ENCODE results near the gene RHCG.
"Not testable (repeated sequence)": the region's sequence is repeated elsewhere in the genome, so short reads cannot be mapped to it uniquely, and the experiment has no call there.

The RHCG gene

GRCh38 chr15:89475661-89476060, 20.7 kb downstream of the RHCG start:
- no peak for FAIRE-seq

GRCh38 chr15:89472785-89473256, 23.6 kb downstream of the RHCG start:
- FAIRE-seq = no peak

GRCh38 chr15:89469426-89470096, 26.8 kb downstream of the RHCG start:
- FAIRE-seq = no peak

GRCh38 chr15:89468813-89469212, 27.6 kb downstream of the RHCG start:
- not testable (repeated sequence) for FAIRE-seq

- no peak for FAIRE-seq
Observed at GRCh38 chr15:89463113-89463512, 33.3 kb downstream of the RHCG start.

GRCh38 chr15:89462198-89462912, 34.0 kb downstream of the RHCG start:
- no peak for FAIRE-seq

GRCh38 chr15:89461386-89461785, 35.0 kb downstream of the RHCG start:
- no peak for FAIRE-seq

GRCh38 chr15:89460048-89460447, 36.3 kb downstream of the RHCG start:
- no peak for FAIRE-seq

- no peak for FAIRE-seq
Observed at GRCh38 chr15:89459271-89460038, 36.9 kb downstream of the RHCG start.

- FAIRE-seq = no peak
Observed at GRCh38 chr15:89458440-89458839, 37.9 kb downstream of the RHCG start.

GRCh38 chr15:89457086-89457485, 39.3 kb downstream of the RHCG start:
- no peak for FAIRE-seq

GRCh38 chr15:89455535-89455934, 40.8 kb downstream of the RHCG start:
- no peak for FAIRE-seq

GRCh38 chr15:89452330-89452836, 44.0 kb downstream of the RHCG start:
- no peak for FAIRE-seq

GRCh38 chr15:89451846-89452245, 44.5 kb downstream of the RHCG start:
- FAIRE-seq = no peak

GRCh38 chr15:89450076-89451006, 46.0 kb downstream of the RHCG start:
- no peak for FAIRE-seq

- FAIRE-seq = no peak
Observed at GRCh38 chr15:89448825-89449224, 47.6 kb downstream of the RHCG start.

GRCh38 chr15:89447676-89448075, 48.7 kb downstream of the RHCG start:
- FAIRE-seq = no peak

GRCh38 chr15:89446255-89446891, 50.0 kb downstream of the RHCG start:
- no peak for FAIRE-seq

GRCh38 chr15:89445518-89445917, 50.9 kb downstream of the RHCG start:
- no peak for FAIRE-seq

GRCh38 chr15:89444241-89445225, 51.9 kb downstream of the RHCG start:
- no peak for FAIRE-seq

GRCh38 chr15:89443581-89443980, 52.8 kb downstream of the RHCG start:
- no peak for FAIRE-seq

Measured in islet of Langerhans (tissue), 1 donor.